Suprapubic skin (tissue), 4 donors: ENCODE data around the gene CAV1. TPM values are rescaled to one million over a fixed set of nuclear protein-coding genes. Genes with fewer than 3 reads are reported as not detected.

Experiments used
- DNase-seq, 2 donors: peaks; one replicate each; pipeline ENCODE4 v3.0.0-alpha.2; 2019; ENCODE audit warnings: low spot score in 2 of 2
- H3K27ac ChIP-seq: fragments of 200-600 bp; sonication (generic); one replicate; pipeline ENCODE4 v1.5.1; 2019
- H3K27me3 ChIP-seq: fragments of 200-600 bp; sonication (generic); one replicate; pipeline ENCODE4 v1.5.1; 2019
- H3K36me3 ChIP-seq: fragments of 200-600 bp; sonication (generic); one replicate; pipeline ENCODE4 v1.5.1; 2019
- H3K4me1 ChIP-seq: fragments of 200-600 bp; sonication (generic); one replicate; pipeline ENCODE4 v1.5.1; 2019
- H3K4me3 ChIP-seq: fragments of 200-600 bp; sonication (generic); one replicate; pipeline ENCODE4 v1.5.1; 2019; ENCODE audit warnings: mild to moderate bottlenecking
- H3K9me3 ChIP-seq: fragments of 200-600 bp; sonication (generic); one replicate; pipeline ENCODE4 v1.5.1; 2019
- EP300 ChIP-seq: sonication (generic); formaldehyde crosslinking; IDR thresholded peaks from one replicate; pipeline ENCODE4 v1.6.1; 2017; ENCODE audit warnings: antibody characterized with exemption
- POLR2A ChIP-seq, 2 donors: fragments of 450-650 bp; IDR thresholded peaks; one replicate each; pipeline ENCODE4 v1.6.1; 2017; ENCODE audit warnings: antibody characterized with exemption in 2 of 2, mild to moderate bottlenecking in 2 of 2, moderate library complexity in 2 of 2
- POLR2AphosphoS5 ChIP-seq, 3 donors: sonication (generic); formaldehyde crosslinking; IDR thresholded peaks; one replicate each; pipeline ENCODE4 v1.6.1; 2017; ENCODE audit warnings: antibody characterized with exemption in 3 of 3
- WGBS: methylation state at CpG from one replicate; pipeline ENCODE4 v1.1.5; 2018; 5-methylcytosine and 5-hydroxymethylcytosine counted together
- total RNA-seq, 4 donors: library from RNA; depleted of rRNA; stranded (reverse); fragments of >200 nt; gene quantifications; one replicate each; pipeline ENCODE4 v1.1.0, GENCODE V29; 2016
- TF ChIP-seq, protein P1 (sequence below), 2 donors: fragments of 200-600 bp in 1 of 2; fragments of 450-650 bp in 1 of 2; sonication (generic) in 1 of 2; IDR thresholded peaks; one replicate each; pipeline ENCODE4 v1.5.1; 2016 to 2019; ENCODE audit warnings: antibody characterized with exemption in 2 of 2, mild to moderate bottlenecking in 1 of 2, moderate library complexity in 1 of 2

CAV1 gene
- total RNA-seq, 4 donors from 2014 or later, result 123 to 215 (median 187) TPM

DNA sequence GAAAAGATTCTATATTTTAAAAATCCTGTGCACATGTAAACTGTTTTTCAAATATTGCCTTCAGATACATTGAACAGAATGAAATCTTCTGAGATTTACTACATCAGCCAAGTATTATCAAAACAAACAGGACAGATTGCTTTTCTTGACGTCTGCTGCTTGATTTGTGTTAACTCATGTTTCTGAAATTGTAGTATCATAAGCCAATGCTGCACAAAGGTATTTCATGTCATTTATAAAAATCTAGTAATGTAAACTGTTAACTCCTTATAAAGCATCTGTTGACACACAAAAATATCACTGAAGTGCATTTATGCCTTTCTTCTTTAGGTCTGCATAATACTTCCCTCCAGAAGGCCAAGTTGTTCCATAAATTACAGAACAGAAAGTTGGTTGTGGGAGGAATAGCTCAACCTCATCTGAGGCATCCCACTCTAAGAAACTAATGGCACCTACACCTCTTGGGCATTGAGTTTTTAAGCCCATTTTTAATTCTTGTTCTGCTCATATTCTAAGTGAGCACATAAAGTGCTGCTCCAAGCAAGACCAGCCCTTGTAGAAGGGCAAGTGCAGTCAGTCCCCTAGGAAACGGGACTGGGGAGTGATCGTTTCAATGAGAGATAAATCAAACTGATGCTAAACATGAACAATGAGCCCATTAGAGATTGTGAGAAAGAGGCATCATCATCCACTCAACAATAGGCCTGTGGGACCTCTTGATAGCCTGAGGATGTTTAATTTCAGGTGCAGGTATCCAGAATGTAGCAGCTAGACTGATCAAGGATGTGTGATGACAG, 28.5 kb downstream of the CAV1 start:
- H3K9me3 ChIP-seq, result no peaks in the 10 kb centered on the region
- no peak for TF ChIP-seq POLR2AphosphoS5 (IDR thresholded peaks at IDR 0.05)
- 51% methylated on average over 3 of the region's 3 CpGs for WGBS
- no peaks in the 10 kb centered on the region for H3K27me3 ChIP-seq
- no peak overlapping the region for H3K4me3 ChIP-seq
- H3K36me3 ChIP-seq, result no peaks in the 10 kb centered on the region
- no peak for DNase-seq
- H3K4me1 ChIP-seq, result peaks cover 25% of the 10 kb centered on the region
- no peak overlapping the region for H3K27ac ChIP-seq

DNA sequence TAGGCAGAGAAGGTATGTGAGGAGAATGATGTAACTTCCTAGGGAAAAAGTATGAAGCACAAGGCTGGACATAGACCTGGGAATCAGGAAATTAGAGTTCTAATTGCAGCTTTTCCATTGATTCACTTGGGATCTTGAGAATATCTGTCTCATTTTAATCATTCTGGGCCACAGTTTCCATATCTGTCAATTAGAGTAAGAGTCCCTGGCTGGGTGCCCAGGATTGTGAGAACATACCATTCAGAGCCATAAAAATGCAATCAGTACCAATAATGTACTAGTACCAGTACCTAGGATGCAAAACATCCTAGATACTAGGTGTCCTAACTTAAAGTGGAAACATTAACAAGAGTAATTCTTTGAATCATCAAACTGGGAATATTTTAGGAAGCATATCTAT, 29.6 kb downstream of the CAV1 start:
- H3K27ac ChIP-seq, result no peak overlapping the region
- H3K4me1 ChIP-seq, result peaks cover 25% of the 10 kb centered on the region
- H3K27me3 ChIP-seq, result no peaks in the 10 kb centered on the region
- DNase-seq, result no peak
- H3K36me3 ChIP-seq, result peaks cover 10% of the 10 kb centered on the region
- H3K9me3 ChIP-seq, result no peaks in the 10 kb centered on the region
- TF ChIP-seq, protein P1, sequence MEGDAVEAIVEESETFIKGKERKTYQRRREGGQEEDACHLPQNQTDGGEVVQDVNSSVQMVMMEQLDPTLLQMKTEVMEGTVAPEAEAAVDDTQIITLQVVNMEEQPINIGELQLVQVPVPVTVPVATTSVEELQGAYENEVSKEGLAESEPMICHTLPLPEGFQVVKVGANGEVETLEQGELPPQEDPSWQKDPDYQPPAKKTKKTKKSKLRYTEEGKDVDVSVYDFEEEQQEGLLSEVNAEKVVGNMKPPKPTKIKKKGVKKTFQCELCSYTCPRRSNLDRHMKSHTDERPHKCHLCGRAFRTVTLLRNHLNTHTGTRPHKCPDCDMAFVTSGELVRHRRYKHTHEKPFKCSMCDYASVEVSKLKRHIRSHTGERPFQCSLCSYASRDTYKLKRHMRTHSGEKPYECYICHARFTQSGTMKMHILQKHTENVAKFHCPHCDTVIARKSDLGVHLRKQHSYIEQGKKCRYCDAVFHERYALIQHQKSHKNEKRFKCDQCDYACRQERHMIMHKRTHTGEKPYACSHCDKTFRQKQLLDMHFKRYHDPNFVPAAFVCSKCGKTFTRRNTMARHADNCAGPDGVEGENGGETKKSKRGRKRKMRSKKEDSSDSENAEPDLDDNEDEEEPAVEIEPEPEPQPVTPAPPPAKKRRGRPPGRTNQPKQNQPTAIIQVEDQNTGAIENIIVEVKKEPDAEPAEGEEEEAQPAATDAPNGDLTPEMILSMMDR (IDR thresholded peaks at IDR 0.05), result no peak
- TF ChIP-seq EP300 (no peak), POLR2AphosphoS5 (IDR thresholded peaks at IDR 0.05) (no peak), POLR2A (IDR thresholded peaks at IDR 0.05) (no peak)
- H3K4me3 ChIP-seq, result no peak overlapping the region

DNA sequence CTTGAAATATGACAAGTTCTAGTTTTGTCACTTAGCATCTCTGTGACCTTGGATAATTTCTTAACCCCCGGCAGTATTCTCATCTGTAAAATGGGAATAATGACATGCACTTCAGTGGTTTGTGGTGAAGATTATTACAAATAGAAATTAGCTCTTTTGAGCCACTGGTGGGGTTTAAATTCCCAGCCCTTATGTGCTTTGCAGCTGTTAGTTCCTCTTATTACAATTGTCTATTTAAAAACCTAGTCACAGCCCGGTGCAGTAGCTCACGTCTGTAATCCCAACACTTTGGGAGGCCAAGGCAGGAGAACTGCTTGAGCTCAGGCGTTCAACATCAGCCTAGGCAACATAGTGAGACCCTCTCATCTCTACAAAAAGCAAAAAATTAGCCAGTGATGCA, 30.1 kb downstream of the CAV1 start:
- no peak for TF ChIP-seq POLR2A (IDR thresholded peaks at IDR 0.05)
- Histone ChIP-seq H3K9me3 (no peaks in the 10 kb centered on the region), H3K36me3 (peaks cover 15% of the 10 kb centered on the region), H3K4me3 (no peak overlapping the region), H3K27me3 (no peaks in the 10 kb centered on the region), H3K4me1 (peaks cover 23% of the 10 kb centered on the region), H3K27ac (no peak overlapping the region)
- no peak for DNase-seq
- 71% methylated on average over 4 of the region's 4 CpGs for WGBS

DNA sequence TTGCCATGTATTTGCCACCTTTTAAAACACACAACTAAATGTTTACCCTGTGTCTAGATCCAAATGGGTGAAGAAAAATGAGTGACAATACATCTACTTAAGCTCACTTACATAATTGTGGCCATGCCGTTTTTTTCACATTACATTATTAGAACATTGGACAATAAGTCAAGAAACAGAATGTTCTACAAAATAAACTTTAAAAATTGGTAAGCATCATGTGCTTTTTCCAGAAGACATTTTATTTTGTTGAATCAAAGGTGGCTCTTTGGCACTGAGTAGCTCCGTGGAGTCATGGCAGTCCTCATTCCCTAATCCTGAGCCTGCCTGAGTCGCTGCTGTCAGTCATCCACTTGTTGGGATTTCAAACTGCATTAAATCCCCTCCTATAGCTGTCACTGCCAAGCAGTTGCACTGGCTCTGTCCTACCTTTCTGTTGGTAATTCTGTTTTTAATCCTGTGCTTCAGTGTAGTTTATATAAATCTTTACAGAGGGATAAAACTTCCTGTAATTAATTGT, 32.3 kb downstream of the CAV1 start:
- peaks cover 23% of the 10 kb centered on the region for H3K36me3 ChIP-seq
- H3K27me3 ChIP-seq, result no peaks in the 10 kb centered on the region
- no peaks in the 10 kb centered on the region for H3K9me3 ChIP-seq
- peaks cover 25% of the 10 kb centered on the region for H3K4me1 ChIP-seq
- no peak for DNase-seq
- peak overlapping the region; percentile 36 for H3K27ac ChIP-seq
- no peak overlapping the region for H3K4me3 ChIP-seq
- TF ChIP-seq, protein P1 (IDR thresholded peaks at IDR 0.05), result no peak
- TF ChIP-seq POLR2A (IDR thresholded peaks at IDR 0.05) (no peak), POLR2AphosphoS5 (IDR thresholded peaks at IDR 0.05) (no peak), EP300 (no peak)
- whole genome bisulfite sequencing, result 71% methylated on average over 3 of the region's 3 CpGs

DNA sequence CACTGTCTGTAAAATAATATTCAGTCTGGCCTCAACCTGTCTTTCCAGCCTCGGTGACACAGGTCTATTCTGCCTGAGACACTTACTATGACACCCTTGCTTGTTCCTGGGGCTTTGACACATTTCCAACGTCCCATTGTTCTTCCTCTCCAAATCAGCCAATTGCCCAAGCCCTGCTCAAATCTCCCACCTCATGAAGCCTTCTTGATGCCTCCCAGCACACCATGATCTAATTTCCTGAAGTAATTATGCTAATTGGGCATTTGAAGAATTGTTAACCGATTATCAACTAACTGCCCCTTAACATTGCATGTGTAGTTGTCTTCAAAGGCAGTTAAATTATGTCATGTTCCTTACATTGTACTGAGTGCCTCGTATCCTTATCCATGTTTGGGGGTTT, 33.1 kb downstream of the CAV1 start:
- no peak overlapping the region for H3K27ac ChIP-seq
- DNase-seq, result no peak
- TF ChIP-seq, protein P1 (IDR thresholded peaks at IDR 0.05), result no peak
- TF ChIP-seq POLR2AphosphoS5 (IDR thresholded peaks at IDR 0.05) (no peak), POLR2A (IDR thresholded peaks at IDR 0.05) (no peak), EP300 (no peak)
- H3K4me3 ChIP-seq, result no peak overlapping the region
- 78% methylated on average over 4 of the region's 4 CpGs for WGBS
- no peaks in the 10 kb centered on the region for H3K9me3 ChIP-seq
- H3K4me1 ChIP-seq, result peaks cover 25% of the 10 kb centered on the region
- H3K27me3 ChIP-seq, result no peaks in the 10 kb centered on the region
- H3K36me3 ChIP-seq, result peaks cover 23% of the 10 kb centered on the region

DNA sequence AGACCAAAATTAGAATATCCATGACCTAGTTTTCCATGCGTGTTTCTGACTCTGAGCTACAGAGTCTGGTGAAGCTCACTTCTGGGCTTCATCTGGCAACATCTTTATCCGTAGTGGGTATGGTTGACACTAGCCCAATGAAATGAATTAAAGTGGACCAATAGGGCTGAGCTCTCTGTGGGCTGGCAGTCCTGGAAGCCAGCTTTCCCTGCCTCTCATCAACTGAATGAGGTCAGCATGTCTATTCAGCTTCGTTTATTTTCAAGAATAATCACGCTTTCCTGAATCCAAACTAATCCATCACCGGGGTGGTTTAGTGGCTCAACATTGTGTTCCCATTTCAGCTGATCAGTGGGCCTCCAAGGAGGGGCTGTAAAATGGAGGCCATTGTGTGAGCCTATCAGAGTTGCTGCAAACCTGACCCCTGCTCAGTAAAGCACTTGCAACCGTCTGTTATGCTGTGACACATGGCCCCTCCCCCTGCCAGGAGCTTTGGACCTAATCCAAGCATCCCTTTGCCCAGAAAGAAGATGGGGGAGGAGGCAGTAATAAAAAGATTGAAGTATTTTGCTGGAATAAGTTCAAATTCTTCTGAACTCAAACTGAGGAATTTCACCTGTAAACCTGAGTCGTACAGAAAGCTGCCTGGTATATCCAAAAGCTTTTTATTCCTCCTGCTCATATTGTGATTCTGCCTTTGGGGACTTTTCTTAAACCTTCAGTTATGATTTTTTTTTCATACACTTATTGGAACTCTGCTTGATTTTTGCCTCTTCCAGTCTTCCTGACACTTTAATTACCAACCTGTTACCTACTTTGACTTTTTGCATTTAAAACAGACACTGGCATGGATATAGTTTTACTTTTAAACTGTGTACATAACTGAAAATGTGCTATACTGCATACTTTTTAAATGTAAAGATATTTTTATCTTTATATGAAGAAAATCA, 35.5 kb downstream of the CAV1 start:
- Histone ChIP-seq H3K36me3 (peaks cover 23% of the 10 kb centered on the region), H3K27me3 (no peaks in the 10 kb centered on the region), H3K9me3 (no peaks in the 10 kb centered on the region), H3K4me3 (no peak overlapping the region), H3K4me1 (peaks cover 9% of the 10 kb centered on the region), H3K27ac (no peak overlapping the region)
- no peak for TF ChIP-seq POLR2A (IDR thresholded peaks at IDR 0.05)
- TF ChIP-seq, protein P1 (IDR thresholded peaks at IDR 0.05), result no peak
- TF ChIP-seq POLR2AphosphoS5 (IDR thresholded peaks at IDR 0.05), result no peak
- TF ChIP-seq EP300, result no peak
- 69% methylated on average over 7 of the region's 7 CpGs for WGBS
- DNase-seq, result no peak
